NCI-H446 treated with DMSO at 0.1 percent for 48 hours (cell line): ENCODE data around the gene FXYD2.
"Not testable (repeated sequence)": the region's sequence is repeated elsewhere in the genome, so short reads cannot be mapped to it uniquely, and the experiment has no call there.

Experiments used
- DNase-seq: peaks from one replicate; lab custom pipeline; 2025; lab: John Stamatoyannopoulos, UW

Gene FXYD2

GRCh38 chr11:117820516-117820915 lies 4.0 kb downstream of the FXYD2 start:
- no peak for DNase-seq

DNA sequence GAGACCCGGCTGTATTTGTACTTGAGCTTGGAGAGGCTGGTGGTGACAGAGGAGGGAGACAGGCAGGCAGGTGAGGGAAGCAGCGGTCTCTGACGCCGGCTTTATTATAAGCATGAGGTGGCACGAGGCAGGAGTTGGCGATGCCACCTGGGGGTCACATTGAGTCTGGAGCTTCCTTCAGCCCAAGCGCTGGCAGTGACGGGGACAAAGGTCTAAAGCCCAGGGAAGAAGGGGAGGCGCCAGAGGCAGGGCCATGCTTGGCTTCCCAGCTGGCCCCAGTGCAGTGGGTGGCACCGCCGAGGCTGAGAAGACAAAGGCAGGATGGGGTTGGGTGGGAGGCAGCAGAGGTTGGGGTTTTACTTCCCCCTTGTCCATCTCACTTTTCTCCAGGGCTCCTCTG lies 4.5 kb downstream of the FXYD2 start:
- no peak for DNase-seq

DNA sequence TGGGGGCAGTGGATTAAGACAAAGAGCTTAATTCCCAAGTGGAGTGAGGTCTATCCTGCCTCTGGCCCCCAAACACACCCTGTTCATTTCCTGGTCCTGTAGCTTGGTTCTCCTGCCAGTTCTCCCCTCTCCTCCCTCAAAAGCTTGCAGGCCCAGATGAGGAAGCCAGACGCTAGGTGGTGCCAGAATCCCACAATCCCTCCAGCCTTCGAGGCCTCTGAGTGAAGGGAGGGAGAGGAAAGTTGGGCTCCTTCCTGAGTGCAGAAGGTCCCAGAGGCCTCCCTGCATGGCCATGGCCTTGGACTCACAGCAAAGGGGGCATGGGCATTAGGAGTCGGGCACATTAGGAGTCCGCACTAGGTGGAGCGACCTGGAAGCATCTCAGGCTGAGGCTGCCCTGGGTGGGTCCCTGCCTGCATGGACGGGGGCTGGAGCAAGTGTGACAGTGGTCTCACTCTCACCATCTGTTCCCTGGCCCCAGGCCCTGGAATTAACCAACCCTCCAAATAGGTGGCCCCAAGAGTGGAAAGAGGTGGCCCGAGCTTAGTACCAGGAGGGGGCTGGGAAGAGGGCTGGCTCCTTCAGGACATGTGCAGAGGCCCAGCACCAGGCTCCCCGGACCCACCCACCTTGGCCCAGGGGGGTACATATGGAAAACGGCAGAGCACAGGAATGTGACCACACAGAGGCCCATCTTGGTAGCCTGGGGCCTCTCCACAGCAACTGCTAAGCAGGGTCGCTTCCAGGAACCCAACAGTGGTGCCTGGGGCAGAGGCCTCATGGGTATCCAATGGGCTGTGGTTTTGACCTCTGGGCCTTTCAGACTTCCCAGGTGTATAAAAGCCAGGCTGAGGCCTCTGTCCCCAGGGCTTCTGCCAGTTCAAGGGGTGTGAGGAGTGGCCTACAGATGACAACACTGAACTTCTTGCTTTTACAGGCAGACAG lies 5.2 kb downstream of the FXYD2 start:
- peak; percentile 49 for DNase-seq

DNA sequence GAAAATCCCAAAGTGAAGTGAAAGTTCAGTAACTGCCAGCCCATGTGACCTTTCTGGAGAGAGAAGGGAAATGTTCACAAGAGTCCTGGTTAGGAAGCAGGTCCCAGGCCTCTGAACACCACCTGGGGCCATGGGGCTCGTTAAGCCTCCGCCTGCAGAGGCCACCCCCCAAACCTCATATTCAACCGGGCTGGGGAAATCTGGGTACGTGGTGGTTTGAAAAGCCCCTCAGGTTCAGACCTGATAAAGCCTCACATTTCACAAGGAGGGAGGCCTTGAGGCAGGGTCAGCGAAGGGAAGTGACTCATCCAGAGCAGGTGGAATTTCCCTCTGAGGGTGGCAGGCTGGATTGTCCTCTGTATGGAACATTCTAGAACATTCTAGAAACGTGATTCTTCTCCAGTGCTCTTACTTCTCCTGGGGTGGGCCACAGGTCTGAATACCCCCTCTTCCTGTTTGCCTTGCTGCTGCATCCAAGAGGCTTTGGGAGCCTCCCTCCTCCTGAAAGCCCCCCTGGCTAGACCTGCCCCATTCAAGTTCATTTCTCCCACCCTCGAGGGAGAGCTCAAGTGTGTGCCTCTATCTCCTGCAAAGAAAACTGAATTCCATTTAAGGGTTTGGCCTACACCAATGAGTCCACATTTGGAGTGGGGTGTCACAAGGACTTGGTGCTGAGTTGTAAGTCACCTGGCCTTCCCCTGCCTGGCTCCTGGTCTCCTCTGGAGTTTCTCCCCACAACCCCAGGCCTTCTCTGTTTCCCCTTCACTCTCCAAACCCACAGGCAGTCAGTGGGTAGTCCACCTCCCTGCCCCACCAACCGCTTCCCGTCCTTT lies 6.3 kb downstream of the FXYD2 start:
- DNase-seq: no peak

- DNase-seq: peak; percentile 48
Observed at GRCh38 chr11:117817368-117818040, 7.0 kb downstream of the FXYD2 start.

DNA sequence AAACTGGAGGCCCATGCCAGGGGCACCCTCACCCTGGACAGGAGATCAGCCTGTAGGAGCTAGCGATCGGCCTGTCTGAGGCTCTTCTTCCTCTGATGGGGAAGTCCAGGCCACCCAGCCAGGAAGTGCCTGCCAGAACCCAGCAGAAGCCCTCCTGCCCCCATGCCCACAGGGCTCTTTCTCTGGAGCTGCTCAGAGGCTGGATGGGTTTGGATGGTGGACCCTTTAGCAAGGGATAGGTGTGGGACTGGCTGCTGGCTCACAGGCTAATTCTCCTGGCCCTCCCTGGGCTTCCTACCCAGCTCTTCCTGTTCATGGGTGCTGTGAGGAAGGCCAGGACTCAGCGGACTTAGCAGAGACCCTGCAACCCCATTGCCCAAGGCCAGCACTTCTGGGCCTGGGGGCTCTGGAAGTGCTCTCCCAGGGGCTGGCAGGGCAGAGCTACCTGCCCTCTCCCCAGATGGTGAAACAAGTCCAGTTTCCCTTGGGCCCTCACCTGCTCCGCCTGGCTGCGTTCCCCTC lies 7.6 kb downstream of the FXYD2 start:
- DNase-seq: no peak

DNA sequence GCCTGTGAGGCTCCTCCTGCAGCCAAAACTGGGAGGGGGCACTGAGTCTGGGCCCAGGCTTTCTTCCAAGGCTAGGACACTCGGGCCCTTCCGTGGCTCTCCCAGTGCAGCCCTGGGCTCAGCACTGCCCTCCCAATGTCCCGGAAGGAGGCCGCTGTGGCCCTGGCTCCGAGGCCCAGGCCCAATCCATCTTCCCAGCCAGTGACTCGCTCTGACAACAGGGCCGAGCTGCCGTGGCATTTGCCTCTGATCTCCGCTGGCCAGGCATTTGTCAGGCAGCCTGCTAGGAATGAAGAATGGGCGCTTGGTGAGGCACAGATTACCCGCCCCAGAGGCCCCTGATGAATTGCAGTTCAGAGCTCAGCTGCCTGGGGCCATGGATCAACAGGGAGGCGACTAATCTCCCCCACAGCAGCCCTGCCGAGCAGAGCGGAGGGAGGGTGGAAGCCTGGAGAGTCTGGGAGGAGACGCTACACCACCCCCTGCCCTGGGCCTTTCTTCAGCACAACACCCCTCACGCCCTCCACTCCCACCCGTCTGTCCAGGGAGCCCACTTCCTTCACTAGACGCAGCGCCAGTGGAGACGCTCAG lies 8.3 kb downstream of the FXYD2 start:
- no peak for DNase-seq

GRCh38 chr11:117815262-117815803 lies 9.2 kb downstream of the FXYD2 start:
- DNase-seq: no peak

DNA sequence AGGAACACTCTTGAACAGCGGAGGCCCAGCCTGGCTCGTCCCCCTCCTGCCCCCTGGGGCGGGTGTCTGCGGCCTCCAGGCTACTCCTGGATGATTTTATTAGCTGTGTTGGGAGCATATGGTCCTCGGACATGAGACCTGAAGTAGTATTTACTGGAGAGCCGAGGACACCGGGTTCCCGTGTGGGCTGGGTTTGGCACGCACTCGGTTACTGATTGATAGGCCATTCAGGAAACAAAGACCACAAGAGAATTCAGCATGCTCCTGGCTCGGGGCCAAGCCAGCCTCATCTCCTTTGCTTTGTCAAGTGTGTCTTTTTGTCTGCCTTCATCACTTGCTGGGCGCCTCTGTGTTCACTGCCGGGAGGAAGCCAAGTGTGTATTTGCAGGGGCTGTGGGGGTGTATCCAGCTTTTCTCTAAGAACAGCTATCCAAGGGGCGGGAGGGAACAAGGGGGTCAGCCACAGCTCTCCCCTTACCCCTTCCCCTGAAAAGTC lies 9.7 kb downstream of the FXYD2 start:
- DNase-seq: peak; percentile 32

DNA sequence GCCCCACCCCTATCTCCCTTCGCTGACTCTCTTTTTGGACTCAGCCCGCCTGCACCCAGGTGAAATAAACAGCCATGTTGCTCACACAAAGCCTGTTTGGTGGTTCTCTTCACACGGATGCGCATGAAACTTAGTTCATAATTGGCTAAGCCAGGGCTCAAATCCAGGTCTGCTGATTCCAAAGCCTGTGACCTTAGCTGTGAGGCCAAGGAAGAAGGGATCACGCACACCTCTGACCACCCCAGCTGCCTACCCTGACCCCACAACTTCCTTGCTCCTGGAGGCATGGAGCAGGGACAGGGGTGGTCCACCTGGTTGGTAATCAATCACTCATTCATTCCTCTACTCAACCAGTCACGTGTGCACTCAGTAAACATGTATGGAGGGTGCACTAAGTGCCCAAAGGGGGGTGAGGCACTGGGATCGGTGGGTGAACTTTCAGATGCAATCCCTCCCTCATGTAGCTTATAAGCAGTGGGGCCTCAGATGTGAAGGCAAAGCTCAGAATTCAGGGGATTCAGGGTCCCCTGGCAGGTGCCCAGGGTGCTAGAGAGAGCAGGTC lies 10.3 kb downstream of the FXYD2 start:
- no peak for DNase-seq

DNA sequence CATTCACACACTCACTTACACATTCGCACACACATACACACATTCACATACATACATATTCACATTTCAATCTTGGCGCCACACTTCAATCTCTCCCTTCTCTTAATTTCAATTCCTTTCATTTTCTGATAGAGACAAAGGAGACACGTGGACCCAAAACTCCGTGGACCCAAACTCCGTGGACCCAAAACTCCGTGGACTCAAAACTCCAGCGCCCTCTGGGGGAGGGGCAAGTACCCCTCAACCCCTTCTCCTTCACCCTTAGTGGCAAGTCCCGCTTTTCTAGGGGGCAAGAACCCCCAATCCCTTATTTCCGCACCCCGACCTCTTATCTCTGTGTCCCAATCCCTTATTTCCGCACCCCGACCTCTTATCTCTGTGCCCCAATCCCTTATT lies 14.5 kb downstream of the FXYD2 start:
- not testable (repeated sequence) for DNase-seq

DNA sequence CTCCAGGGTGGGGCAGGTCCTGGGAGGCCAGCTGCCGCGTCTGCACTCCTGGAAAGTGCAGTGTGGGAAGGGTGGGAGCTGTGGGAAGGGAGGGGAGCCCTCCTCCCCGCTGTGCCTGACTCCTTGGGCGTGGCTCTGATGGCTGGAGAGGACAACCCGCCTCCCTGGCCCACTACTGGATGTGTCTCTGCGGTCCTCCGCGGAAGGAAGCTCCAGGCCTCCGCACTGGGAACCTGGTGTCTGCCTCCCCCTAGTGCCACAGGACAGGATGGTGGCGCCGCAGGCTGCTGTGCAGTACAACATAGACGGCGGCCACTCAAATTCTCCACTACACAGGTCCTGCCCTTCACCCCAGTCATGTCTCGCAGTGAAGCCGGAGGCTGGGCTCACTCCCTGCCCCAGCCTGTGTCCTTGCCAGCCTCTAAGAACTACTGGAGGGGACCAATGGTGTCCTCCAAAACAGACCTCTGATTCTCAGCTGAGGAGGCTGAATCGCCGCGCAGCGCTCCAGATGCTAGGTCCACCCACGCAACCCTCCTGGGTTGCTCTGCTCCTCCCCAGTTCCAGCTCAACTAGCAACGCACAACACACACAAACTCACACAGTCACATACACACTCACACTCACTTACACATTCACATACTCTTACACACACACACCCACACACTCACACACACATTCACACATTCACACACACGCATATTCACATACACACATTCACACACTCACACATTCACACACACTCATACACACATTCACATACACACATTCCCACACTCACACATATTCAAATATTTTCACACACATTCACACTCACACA lies 15.1 kb downstream of the FXYD2 start:
- DNase-seq: peak; percentile 62

- DNase-seq: no peak
Observed at GRCh38 chr11:117808784-117809183, 15.8 kb downstream of the FXYD2 start.

GRCh38 chr11:117807482-117808327 lies 16.8 kb downstream of the FXYD2 start:
- peak; percentile 34 for DNase-seq

GRCh38 chr11:117806846-117807245 lies 17.7 kb downstream of the FXYD2 start:
- DNase-seq: no peak

- no peak for DNase-seq
Observed at GRCh38 chr11:117805045-117805444, 19.5 kb downstream of the FXYD2 start.

GRCh38 chr11:117803896-117804295 lies 20.6 kb downstream of the FXYD2 start:
- DNase-seq: no peak

DNA sequence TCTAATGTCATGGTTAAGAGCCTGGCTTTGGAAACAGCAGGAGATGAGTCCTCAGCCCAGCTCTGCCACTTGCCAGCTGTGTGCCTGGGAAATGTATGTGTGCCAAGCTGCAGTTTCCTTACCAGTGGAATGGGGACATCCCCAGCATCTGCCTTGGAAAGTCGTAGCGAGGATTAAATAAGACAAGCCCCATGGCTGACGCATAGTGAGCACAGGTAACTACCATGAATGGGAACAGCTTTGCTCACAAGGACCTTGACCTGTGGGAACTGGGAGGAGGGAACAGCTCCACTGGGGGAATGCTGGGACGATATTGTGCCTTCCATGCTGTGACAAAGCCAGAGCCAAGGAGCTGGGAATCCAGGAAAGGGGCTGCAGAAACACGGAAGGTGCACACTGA lies 24.9 kb downstream of the FXYD2 start:
- no peak for DNase-seq

DNA sequence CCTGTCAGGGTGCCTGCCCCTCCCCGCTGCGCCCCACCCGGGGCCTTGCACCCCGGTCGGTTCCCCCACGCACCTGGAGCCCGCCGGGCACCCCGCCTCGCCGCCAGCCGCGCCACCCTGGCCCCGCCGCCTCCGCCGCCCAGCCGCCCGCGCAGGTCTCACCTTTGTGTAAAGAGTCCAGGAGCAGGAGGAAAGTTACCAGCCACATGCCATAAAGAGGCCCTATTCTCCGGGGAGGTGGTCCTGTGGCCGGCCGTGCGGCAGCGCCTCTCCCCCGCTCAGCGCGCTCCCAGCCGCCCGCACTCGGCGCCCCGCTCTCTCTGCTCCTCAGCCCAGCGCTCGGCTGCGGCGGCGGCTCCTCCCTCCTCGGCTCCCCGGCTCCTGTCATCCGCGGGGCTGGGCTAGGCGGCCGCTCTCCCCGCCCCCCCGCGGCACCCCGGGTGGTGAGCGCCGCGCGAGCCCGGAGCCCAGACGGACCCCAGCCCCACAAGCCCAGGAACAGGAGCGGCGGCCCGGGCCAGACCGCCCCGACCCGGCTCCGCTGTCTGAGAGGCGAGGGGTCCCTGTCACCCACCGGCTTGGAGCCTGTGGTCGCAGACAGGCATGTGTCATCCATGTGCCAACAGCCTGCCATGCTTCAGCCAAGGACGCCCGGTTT lies 27.5 kb downstream of the FXYD2 start, which contains the start of gene DSCAML1:
TSS of gene DSCAML1 (minus strand) at position 345 of the 658 bp plus-strand sequence. CDS start at position 208, 137 bp downstream.
- DNase-seq: no peak
